Tongue (tissue), 2 donors: ENCODE results near the gene SLC5A4. TPM values are rescaled to one million over a fixed set of nuclear protein-coding genes. Genes with fewer than 3 reads are reported as not detected.
A peak's percentile ranks its signal among the peaks of the same experiment; 100 is the strongest.

Experiments
- DNase-seq: peaks from one replicate; pipeline ENCODE4 v3.0.0-alpha.2; 2015
- total RNA-seq: library from RNA; depleted of rRNA; stranded (reverse); fragments of >200 nt; gene quantifications from one replicate; pipeline ENCODE4 v1.2.3, GENCODE V29; 2014

SLC5A4 gene
- total RNA-seq, 1 donor from 2014 or later, result not detected

DNA sequence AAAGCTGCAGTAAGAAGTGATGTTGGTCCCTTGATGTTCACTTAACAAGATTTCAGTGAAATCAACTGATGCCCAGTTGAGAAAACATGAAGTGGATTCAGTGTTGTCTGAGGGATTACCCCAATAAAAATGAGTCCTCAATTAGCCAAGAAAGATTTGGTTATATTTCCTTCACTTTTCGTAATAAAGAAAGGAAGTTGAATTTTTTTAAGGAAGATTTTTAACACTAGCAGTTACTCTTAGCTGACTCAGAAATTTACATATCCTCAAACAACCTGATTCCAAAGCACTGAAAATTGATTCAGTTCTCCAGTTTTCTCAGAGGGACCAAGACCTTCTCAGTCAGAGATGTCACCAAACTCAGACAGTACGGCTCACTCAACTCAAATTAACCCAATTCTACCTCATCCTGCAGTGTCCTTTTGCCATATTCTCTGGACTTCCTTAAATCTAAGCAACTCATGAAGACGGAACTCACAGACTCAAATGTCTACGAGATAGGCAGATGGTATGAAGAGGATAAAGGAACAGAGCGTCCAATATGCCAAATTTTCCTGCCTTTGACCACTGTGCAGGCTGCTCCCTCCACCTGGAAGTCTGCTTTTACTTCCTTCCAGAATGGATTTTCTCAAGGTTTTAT lies 22.8 kb downstream of the SLC5A4 start:
- no peak for DNase-seq

DNA sequence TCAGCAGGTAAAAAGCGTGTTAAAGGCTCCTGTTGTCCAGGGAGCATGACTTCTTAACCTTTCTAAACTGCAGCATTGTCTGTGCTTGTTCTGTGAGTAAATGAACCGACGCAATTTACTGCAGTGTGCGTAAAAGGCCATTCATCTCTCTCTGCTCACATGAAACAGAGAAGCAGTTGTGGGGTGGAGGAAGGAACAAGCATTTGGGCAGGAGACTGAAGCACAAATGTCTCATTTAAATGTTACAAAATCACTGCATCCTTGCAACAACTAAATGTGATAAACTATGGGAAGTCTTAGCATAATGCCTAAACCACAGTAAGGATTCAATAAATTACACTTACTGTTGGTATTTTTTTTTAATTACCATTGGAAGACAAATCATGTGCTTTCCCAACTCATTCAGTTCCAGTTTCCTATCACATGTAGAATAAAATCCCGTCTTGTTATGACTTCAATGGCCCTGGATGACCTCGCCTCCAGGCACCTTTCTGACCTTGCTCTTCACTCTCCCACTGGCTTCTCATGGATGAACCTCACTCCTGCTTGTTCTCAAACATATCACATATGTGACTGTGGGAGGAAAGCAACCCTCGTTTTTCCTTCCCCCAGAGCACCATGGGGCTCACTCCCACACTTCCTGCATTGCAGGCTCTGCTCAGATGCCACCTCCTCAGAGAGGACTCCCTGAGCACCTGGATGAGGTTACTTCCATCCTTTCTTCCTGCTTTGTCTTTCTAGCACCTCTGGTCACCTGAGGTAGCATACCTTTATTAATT lies 28.6 kb downstream of the SLC5A4 start:
- DNase-seq, result no peak

DNA sequence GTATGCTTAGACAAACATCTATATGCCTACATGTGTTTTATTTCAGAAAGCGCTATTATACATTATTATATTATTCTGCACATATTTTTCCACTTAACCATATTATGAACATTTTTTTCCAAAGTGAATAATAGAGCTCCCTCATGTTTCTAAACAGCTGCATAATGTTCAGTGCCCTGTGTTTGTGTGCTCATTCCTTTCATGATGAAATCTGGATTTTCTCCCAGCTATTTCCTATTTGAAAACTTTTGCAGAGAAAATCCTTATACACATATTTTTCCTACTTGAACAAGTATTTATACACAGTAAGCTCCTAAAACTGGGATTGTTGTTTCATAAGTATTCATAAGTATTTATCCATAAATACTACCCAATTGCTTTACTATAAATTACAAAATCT lies 32.2 kb downstream of the SLC5A4 start:
- peak; percentile 44 for DNase-seq

DNA sequence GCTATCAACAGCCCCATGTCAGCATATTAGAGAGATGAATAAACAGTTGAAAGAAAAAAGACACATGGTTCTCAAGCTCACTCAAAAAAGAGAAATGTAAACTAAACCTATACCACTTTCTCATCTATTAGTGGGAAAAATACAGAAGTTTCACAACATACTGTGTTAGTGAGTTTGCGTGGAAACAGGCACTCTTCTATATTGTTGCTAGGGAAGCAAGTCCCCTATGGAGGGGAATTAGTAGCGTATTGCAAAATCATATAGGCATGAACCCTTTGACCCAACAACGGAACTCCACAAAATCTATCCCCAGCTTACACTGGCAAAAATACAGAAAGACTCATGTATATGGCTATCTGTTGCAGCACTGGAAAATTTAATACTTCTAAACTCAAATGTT lies 36.1 kb downstream of the SLC5A4 start:
- DNase-seq, result no peak

DNA sequence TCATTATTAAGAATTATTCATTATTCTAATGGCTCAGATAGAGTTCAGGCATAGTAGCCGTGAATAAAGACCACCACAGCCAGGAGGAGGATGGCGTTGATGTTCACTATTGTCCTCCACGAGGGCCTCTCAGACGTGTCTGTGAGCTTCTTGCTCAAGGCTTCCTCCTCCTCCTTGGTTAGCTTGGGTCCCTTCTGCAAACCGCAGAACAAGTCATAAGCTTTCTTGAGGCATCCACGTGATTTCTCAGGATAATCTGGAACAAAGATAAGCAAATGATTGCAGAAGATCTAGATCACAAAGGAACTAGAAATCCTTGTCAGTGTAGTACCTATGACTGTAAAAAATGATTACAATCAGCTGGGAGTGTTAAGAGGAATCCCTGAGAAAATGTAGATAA lies 36.7 kb downstream of the SLC5A4 start:
- no peak for DNase-seq

DNA sequence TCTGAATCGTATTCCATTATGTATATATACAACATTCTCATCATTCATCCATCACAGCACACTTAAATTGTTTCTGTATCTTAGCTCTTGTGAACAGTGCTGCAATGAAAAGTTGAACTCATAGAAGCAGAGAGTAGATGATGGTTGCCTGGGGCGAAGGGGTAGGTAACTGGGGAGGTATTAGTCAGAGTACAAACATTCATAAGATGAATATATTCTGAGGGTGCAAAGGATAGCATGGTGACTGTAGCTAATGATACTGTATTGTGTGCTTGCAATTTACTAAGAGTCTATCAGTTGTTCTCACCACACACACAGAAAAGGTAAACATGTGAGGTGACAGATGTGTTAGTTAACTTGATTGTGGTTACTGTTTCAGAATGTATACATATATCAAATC lies 37.7 kb downstream of the SLC5A4 start:
- no peak for DNase-seq

DNA sequence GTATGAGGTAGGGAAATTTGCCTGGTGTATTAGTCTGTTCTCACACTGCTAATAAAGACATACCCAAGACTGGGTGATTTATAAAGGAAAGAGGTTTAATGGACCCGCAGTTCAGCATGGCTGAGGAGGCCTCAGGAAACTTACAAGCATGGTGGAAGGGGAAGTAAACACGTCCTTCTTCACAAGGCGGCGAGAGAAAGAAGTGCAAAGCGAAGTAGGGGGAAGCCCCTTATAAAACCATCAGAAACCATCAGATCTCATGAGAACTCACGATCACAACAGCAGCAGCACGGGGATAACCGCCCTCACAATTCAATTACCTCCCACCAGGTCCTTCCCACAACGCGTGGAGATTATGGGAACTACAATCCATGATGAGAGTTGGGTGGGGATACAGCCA lies 38.2 kb downstream of the SLC5A4 start:
- no peak for DNase-seq

DNA sequence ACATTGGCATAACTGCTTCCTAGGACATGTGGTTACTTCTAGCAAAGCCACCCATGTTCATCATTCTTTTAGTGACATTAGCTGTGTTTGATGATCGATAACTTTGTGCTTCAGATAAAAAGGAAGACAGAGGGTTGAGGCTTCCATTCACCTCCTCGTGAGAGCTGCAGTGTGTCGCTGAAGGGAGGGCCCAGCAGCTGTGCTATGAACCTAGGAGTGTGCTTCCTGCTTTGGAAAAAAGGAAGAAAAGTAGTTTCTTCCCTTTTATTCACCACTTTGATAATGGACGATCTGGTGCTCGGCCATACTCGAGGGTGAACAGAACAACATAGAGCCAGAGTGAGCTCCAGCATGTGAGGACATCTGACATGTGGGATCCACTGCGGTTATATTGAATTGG lies 44.1 kb downstream of the SLC5A4 start:
- DNase-seq, result no peak

DNA sequence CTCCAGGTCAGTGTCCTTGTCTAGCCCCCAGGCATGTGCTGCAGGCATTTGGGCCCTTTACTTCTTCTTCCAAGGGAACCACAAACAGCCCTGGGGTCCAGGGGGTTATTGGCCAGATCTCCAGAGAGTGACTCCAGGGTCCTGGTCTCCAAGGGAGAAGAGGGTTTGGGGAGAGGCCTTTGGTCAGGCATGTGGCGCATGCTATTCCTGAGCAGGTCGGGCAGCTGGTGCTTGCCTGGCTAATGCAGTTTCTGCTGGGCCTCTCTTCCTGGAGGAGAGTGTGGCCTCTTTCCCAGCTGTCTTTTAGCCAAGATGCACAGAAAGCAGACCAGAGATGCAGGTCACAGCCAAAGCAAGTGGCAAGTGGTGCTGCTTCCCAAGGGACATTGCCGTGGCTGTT lies 46.5 kb downstream of the SLC5A4 start:
- DNase-seq, result no peak

DNA sequence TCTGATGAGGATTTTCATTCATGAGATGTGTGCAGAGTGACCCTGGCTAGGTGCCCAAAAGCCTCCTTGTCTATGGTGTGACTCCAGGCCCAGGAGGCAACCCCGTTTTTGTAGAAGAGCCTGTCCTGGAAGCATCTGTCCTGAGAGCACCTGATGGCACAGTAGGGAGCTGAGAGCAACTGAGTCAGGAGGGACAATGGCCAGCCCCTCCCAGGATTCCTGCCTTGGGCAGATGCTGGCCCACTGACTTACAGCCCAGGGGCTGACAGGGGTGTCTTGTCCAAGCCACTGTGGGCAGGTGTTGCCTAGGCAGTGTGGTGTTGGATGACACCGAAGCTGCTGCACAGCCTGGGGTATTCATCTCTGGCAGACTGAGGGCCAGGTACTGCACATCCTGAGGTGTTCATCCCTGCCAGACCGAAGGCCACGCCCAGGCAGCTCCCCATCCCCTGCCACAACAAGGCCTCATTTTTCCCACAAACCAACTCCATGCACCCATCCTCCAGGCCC lies 47.1 kb downstream of the SLC5A4 start:
- no peak for DNase-seq

DNA sequence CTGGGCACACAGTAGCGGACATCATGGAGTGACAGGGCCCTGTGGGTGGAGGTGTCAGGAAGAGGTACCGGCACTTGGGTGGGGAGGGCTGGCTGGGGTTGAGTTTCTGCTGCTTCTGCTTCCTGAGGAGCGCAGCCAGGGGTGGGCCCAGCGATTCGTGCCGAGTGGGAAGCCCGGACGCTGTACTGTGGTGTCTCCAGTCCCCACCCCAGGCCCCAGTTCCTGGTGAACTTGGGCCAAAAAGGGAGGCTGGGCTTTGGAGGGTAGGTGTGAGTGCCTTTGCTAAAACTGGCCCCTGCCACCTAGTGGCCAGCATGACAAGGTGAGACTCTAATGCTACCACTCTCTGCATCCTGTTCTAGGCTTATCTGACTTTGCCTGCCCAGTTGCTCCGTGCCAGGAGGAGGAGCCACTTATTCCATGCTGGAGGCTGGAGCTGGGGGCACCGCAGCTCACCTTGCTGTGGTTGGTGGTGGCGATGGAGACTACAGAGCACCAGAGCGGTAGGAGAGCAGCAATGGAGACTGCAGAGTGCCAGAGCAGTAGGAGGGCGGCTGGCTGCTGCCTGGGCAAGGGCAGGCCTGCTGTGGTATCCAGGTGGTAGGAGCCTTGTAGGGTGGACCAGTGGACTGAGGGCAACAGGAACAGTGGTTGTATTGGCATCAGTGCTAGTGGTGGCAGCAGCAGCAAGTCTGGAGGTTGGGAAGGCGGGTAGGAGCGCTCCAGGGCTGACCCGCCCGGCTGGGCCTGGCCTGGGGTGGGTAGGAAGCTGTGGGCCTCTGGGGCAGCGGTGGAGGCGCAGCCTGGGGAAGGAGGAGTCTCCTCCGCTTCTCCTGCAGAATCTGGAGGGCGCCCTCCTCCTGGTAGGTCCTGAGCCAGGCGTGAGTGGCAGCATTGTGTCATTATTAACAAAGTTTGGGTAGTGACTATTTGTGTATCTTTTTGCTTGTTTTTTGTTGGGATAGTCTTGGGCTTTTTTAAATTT lies 48.1 kb downstream of the SLC5A4 start:
- DNase-seq, result no peak

DNA sequence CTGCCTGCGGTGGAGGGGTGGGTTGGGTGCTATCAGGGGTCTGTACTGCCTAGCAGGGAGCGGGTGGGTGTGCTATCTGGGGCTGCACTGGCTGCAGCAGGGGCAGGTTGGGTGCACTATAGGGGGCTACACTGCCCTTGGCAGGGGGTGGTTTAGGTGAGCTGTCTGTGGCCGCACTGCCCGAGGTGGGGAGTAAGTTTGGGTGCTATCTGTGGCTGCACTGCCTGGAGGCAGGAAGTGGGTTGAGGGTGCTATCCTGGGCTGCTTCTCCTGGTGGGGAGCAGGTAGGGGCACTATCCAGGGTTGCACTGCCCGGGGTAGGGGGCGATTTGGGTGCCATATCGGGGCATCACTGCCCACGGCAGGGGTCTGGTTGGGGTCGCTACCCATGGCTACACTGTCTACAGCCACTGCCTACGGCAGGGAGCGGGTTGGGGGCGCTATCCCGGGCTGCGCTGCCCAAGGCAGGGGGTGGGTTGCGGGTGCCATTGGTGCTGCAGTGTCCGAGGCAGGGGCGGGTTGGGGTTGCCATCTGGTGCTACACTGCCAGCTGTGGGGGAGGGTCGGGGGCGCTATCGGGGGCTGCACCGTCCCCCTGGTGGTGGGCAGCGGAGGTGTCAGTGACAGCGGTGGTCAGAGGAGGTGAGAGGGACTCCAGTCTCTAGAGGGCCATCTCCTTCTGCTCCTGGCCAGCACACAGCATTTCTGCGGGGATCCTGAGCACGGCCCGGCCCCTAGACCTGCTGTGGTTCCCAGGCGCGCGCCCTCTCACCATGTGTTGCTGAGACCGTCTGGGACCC lies 49.0 kb downstream of the SLC5A4 start:
- no peak for DNase-seq

DNA sequence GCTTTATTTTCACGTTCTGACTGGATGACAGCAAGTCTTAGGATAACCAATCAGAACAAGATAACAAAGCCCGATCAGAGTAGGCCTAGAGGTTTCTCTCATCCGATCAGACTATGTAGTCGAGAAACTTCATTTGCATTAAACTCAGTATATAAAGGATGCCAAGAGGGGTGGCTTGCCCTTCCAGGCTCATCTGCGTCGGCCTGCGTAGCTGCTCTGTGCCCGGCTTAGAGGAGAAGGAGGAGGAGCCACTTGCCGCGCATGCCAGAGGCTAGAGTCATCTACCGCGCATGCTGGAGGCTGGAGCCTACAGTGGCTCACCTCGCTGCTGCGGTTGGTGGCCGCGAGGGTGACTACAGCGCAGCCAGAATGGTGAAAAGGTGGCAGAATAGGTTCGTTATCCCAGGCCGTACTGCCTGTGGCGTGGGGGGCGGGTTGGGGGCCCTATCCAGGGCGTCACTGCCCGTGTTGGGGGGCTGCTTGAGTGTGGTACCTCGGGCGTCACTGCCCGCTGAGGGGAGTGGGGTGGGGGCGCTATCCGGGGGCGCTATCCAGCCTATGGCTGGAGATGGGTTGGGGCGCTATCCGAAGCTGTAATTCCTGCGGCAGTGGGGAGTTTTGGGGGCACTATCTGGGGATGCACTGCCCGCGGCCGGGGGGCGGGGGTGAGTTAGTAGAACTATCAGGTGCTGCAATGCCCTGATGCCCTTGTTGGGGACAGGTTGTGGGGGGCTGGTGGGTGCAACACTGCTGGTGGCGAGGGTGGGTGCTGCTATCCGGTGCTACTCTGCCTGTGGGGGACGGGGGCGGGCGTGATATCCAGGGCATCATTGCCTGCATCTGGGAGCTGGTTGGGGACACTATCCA lies 50.1 kb downstream of the SLC5A4 start, which contains the start of gene RFPL2:
Gene RFPL2 (minus strand): TSS at position 218 of the 867 bp plus-strand sequence. CDS start 2,622 bp downstream, outside the sequence.
- DNase-seq, result no peak

DNA sequence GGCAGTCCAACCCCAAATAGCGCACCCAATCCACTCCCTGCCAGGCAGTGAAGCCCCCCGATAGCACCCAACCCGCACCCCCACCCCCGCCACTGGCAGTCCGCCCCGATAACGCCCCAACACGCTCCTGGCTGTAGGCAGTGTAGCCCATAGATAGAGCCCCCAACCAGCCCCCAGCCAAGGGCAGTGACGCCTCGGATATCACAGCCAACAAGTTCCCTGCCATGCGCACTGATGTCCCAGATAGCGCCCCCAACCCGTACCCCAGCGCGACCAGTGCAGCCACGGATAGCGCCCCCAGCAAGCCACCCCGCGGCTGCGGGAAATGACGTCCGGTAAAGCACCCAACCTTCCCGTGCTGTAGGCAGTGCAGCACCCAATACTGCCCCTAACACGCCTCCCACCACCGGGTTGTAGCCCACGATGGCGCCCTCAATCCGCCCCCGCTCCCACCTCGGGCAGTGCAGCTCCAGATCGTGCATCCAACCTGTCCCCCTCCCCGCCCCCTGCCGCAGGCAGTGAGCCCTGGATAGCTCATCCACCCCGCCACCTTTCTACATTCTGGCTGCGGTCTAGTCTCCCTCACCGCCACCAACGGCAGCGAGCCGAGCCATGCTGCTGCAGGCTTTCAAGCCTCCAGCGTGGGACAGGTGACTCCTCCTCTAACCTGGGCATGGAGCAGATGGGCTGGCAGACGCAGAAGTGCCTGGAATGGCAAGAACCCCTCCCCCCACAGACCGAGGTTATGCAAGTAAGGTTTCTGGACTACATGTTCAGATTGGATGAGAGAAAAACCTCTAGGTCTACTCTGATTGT lies 50.9 kb downstream of the SLC5A4 start:
- DNase-seq, result no peak

DNA sequence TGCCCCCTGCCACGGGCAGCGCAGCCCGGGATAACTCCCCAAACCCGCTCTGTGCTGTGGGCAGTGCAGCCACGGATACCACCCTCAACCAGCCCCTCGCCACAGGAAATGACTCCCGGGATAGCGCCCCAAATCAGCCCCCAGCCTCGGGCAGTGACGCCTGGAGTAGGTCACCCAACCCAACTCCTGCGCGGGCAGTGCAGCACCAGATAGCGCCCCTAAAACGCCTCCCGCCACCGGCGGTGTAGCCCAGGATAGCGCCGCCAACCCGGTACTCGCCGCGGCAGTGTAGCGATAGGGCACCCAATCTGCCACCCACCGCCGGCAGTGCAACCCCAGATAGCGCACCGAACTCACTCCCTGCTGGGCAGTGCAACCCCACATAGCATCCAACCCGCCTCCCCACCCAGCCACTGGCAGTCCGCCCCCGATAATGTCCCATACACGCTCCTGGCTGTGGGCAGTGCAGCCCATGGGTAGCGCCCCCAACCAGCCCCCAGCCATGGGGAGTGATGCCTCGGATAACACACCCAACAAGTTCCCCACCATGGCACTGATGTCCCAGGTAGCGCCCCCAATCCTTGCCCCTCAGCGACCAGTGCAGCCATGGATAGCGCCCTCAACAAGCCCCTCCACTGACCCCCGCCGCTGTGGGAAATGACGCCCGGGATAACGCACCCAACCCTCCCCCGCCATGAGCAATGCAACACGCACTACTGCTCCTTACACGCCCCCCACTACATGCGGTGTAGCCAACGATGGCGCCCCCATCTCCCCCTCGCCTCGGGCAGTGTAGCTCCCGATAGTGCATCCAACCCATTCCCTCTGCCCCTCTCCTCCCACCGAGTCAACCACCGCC lies 51.7 kb downstream of the SLC5A4 start:
- DNase-seq, result no peak

DNA sequence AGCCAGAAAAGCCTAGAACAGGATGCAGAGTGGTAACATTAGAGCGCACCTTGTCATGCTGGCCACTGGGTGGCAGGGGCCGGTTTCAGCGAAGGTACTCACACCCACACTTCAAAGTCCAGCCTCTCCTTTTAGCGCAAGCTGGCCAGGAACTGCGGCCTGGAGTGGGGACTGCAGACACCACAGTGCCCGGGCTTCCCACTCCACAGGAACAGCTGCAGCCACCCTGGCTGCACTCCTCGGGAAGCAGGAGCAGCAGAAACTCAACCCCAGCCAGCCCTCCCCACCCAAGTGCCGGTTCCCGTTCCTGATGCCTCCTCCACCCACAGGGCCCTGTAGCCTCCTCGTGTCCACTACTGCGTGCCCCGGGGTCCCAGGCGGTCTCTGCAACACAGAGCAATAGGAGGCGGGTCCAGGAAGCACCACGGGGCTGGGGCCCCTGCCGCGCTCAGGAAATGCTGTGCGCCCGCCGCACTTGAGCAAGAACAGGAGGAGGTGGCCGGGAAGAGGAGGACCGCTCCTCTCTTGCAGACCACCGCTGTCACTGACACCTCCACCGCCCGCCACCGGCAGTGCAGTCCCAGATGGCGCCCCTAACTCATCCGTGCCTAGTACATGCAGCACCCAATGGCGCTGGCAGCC lies 52.5 kb downstream of the SLC5A4 start:
- peak; percentile 68 for DNase-seq

DNA sequence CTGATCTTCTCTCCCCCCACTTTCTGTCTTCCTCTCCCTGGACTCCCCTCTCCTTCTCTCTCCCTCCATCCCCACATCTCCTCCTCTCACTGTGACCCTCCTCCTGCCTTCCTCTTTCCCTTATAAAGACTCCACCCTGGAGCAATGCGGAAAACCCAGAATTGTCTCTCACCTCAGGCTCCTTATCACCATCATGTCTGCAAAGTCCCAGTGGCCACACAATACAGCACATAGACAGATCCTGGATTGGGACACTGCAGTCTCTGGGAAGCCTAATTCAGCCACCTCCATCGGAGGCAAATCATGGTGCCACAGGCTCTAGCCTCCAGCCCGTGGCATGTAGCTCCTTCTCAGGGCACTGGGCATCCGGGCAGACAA lies 53.0 kb downstream of the SLC5A4 start:
- no peak for DNase-seq

DNA sequence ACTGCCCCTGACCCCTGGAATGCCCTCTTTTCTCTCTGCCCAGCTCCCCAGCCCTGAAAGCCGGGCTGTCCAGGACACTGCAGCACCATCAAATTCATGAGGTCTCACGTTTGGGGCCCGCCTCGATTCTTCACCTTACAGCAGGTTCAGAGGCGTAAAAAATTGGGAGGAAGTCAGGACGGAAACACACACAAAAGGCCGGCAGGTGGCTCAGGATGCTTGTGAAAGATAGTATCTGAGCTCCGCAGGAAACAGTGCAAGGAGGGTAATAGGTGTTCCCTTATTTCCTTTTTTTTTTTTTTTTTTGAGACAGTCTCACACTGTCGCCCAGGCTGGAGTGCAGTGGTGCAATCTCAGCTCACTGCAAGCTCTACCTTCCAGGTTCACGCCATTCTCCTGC lies 54.4 kb downstream of the SLC5A4 start:
- DNase-seq, result no peak
